ENCODE data around the gene GPC6. TPM values are rescaled to one million over a fixed set of nuclear protein-coding genes. Genes with fewer than 3 reads are reported as not detected.

The GPC6 gene
- total RNA-seq: 26.4 and 85.2 TPM in 2 replicates

DNA sequence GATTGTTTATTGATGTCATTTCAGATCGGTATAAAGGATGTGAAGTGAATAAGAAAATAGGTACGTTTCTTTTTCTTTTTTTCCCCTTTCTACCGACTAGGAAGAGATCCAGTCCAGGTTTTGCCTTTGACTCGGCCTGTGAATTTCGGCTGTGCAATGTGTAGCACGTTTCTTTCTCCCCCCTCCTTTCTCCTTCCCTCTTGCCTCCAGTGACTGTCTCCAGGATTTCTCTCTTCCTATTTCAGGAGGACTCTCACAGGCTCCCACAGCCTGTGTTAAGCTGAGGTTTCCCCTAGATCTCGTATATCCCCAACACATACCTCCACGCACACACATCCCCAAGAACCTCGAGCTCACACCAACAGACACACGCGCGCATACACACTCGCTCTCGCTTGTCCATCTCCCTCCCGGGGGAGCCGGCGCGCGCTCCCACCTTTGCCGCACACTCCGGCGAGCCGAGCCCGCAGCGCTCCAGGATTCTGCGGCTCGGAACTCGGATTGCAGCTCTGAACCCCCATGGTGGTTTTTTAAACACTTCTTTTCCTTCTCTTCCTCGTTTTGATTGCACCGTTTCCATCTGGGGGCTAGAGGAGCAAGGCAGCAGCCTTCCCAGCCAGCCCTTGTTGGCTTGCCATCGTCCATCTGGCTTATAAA is at the start of gene GPC6:
Gene GPC6, plus strand, starts transcription at position 185 of the 657 bp plus-strand sequence.

